Astrocyte of the spinal cord (primary cell): ENCODE results near the gene RPL23.

ENCODE experiments used
- DNase-seq: peaks from one replicate; pipeline ENCODE4 v3.0.0; 2011; ENCODE audit warnings: low read depth, low spot score
- H3K4me3 ChIP-seq: 2 replicates; pipeline ENCODE4 v1.5.1; 2011; ENCODE audit warnings: low read depth, mild to moderate bottlenecking, low read length, moderate library complexity
- CTCF ChIP-seq: IDR thresholded peaks from 2 replicates; pipeline ENCODE4 v1.5.1; 2012; ENCODE audit warnings: low read depth, mild to moderate bottlenecking, low read length, inconsistent platforms
- in situ Hi-C: cut with HindIII; loops from 2 replicates; pipeline ENCODE4 v1.10.0; 2017; ENCODE audit warnings: low sequenced_read_pairs

Gene RPL23

GRCh38 chr17:38824899-38825761, 28.4 kb downstream of the RPL23 start, which contains the start of gene CWC25:
Gene CWC25 (minus strand): TSS chr17:38825321. CDS start chr17:38825183, 138 bp downstream.
- in situ Hi-C loops: no loop called here
- DNase-seq: peak; percentile 99
- H3K4me3 ChIP-seq: peak within 1 kb of the TSS; percentile 99
- no peak for TF ChIP-seq CTCF

DNA sequence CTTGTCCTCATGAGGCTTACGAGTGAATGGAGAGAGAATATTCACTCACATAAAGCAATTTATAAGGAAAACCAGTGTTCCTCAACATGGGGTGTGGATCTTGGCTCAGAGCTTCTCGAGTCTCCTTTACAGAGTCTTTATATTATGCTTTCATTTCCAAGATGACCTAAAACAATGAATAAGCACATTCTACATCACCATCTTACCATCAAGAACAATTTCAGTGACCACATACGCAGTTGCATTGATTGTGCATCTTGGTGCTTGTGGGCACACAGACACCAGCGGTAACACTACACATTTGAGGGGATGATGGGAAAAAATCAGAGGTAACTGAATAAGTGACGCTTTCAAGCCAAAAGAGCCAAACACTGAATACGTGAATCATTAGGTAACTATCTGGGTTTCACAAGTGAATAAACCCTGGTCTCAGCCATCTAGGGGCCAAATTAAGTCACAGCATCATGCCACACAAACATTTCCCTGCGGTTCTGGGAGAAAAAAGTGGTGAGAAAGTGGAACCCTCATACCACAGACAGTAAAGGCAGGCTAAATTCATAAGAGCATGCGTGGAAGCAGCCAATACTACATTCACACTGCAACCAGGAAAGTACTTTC, 37.8 kb downstream of the RPL23 start:
- peak; percentile 52 for DNase-seq
- in situ Hi-C loops: no loop called here
- no peak overlapping the region for H3K4me3 ChIP-seq
- peak; percentile 37 for TF ChIP-seq CTCF

GRCh38 chr17:38809828-38810227, 43.7 kb downstream of the RPL23 start:
- H3K4me3 ChIP-seq: no peak overlapping the region
- no peak for TF ChIP-seq CTCF
- DNase-seq: no peak
- in situ Hi-C loops: no loop called here

DNA sequence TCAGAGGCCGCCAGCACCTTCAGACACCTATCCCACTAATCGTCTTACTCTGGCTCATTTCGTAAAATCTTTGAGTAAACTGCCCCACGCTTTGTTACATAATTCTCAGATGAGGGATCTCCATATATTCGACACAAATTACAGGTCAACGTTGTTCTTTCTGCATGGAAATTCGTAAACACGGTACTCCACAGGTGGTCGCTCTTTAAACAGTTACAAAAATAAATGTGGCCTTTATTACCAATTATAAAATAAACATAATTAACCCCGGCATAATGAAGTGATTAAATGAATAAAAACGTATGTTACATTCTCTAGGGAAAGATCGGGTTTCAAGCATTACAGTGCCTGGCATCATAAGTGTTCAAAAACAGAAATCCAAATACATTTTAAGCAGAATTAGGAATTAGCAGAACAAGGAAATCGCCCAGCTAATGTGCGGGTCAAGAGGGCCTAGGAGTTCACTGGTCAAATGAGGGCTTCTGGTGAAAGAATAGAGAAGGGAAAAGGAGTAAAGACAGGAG, 53.2 kb downstream of the RPL23 start:
- no peak for DNase-seq
- peak overlapping the region; percentile 76 for H3K4me3 ChIP-seq
- in situ Hi-C loops: no loop called here
- TF ChIP-seq CTCF: no peak

- in situ Hi-C loops: no loop called here
- no peak for TF ChIP-seq CTCF
- DNase-seq: peak; percentile 98
- peak within 1 kb of the TSS; percentile 76 for H3K4me3 ChIP-seq
Measured at GRCh38 chr17:38799501-38800236, 53.9 kb downstream of the RPL23 start, which contains the start of gene PIP4K2B. Gene PIP4K2B (minus strand): TSS chr17:38799556. CDS start chr17:38799424, 132 bp downstream.
